ENCODE results near the gene PPP2R2C.

The PPP2R2C gene

DNA sequence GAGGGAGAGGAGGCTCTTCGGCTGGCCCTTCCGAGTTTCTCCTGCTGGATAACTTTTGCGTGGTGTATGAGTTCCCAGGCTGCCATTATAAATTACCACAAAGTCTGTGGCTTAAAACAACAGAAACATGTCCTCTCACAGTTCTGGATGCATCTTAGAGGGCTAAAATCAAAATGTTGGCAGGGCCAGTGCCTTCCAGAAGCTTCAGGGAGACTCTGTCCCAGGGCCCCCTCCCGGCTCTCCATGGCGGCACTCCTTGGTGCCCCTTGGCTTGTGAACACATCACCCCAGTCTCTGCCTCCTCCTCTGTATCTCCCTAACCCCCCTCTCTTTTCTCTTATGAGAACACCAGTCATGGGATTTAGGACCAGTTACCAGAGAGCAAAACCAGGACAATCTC is 23.3 kb upstream of the PPP2R2C start:
- no peak overlapping the region for H3K4me3 ChIP-seq (ENCODE audit: low read depth, low read length)
- no peaks in the 10 kb centered on the region for H3K27me3 ChIP-seq (ENCODE audit: control insufficient read depth, insufficient read depth, low read length)
- H3K36me3 ChIP-seq (ENCODE audit: control insufficient read depth, insufficient read depth, low read length): no peaks in the 10 kb centered on the region
- H3K27ac ChIP-seq: no peak overlapping the region
- no peak overlapping the region for H2AFZ ChIP-seq
- no peak for TF ChIP-seq CTCF (IDR thresholded peaks at IDR 0.05)
- no peak overlapping the region for H3K4me2 ChIP-seq (ENCODE audit: low read length)
- no peaks in the 10 kb centered on the region for H3K79me2 ChIP-seq
- H3K9ac ChIP-seq: no peak overlapping the region
- H3K9me3 ChIP-seq (ENCODE audit: control insufficient read depth, low read length): no peaks in the 10 kb centered on the region
- H3K4me1 ChIP-seq: no peaks in the 10 kb centered on the region

- Histone ChIP-seq H2AFZ (no peak overlapping the region), H3K27ac (no peak overlapping the region), H3K9me3 (ENCODE audit: control insufficient read depth, low read length) (no peaks in the 10 kb centered on the region), H3K4me1 (no peaks in the 10 kb centered on the region), H3K4me3 (ENCODE audit: low read depth, low read length) (no peak overlapping the region), H3K9ac (no peak overlapping the region), H3K36me3 (ENCODE audit: control insufficient read depth, insufficient read depth, low read length) (no peaks in the 10 kb centered on the region), H3K4me2 (ENCODE audit: low read length) (no peak overlapping the region), H3K27me3 (ENCODE audit: control insufficient read depth, insufficient read depth, low read length) (no peaks in the 10 kb centered on the region), H3K79me2 (no peaks in the 10 kb centered on the region)
- TF ChIP-seq CTCF (IDR thresholded peaks at IDR 0.05): no peak
These were observed 22.8 kb upstream of the PPP2R2C start for GRCh38 chr4:6495296-6495590.

- H3K9me3 ChIP-seq (ENCODE audit: control insufficient read depth, low read length): no peaks in the 10 kb centered on the region
- no peak overlapping the region for H2AFZ ChIP-seq
- no peak for TF ChIP-seq CTCF (IDR thresholded peaks at IDR 0.05)
- H3K9ac ChIP-seq: no peak overlapping the region
- H3K36me3 ChIP-seq (ENCODE audit: control insufficient read depth, insufficient read depth, low read length): no peaks in the 10 kb centered on the region
- H3K27me3 ChIP-seq (ENCODE audit: control insufficient read depth, insufficient read depth, low read length): no peaks in the 10 kb centered on the region
- no peaks in the 10 kb centered on the region for H3K79me2 ChIP-seq
- H3K4me1 ChIP-seq: no peaks in the 10 kb centered on the region
- H3K4me3 ChIP-seq (ENCODE audit: low read depth, low read length): no peak overlapping the region
- H3K27ac ChIP-seq: no peak overlapping the region
- H3K4me2 ChIP-seq (ENCODE audit: low read length): no peak overlapping the region
These were observed 22.2 kb upstream of the PPP2R2C start for GRCh38 chr4:6494431-6495295.

DNA sequence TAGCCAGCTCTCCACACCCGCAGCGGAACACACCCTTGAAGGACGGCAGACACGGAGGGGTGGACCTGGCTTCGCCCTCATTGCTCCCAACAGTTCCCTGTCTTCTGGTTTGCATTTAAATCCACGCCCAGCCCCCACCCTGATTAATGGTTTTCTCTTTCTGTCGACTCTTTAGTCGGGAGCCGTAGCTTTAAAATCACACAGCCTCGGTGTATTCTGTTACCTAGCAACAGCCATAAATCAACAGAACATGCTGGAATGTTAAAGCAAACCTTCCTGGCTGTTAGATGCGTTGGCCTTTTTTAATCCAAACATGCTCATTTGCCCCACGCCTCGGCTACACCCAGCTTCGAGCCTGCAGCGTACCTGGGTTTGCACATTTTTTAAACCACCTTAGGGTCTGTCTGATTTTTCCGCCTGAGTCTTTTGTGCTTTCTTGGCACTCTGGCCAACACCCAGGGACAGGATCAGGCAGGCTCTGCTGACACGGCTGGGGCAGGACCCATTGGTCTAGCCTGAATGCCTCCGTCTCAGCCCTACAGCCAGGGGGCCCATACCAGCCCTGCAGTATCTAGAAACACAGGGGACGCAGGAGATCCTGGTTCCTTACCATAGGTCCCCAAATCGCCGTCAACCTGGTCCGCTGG is 21.4 kb upstream of the PPP2R2C start:
- H3K27ac ChIP-seq: no peak overlapping the region
- H3K4me3 ChIP-seq (ENCODE audit: low read depth, low read length): no peak overlapping the region
- no peaks in the 10 kb centered on the region for H3K4me1 ChIP-seq

More for the DNA sequence above, 21.4 kb upstream of the PPP2R2C start:
- Histone ChIP-seq H3K9ac (no peak overlapping the region), H3K9me3 (ENCODE audit: control insufficient read depth, low read length) (no peaks in the 10 kb centered on the region), H3K4me2 (ENCODE audit: low read length) (no peak overlapping the region), H2AFZ (no peak overlapping the region), H3K79me2 (no peaks in the 10 kb centered on the region), H3K36me3 (ENCODE audit: control insufficient read depth, insufficient read depth, low read length) (no peaks in the 10 kb centered on the region), H3K27me3 (ENCODE audit: control insufficient read depth, insufficient read depth, low read length) (no peaks in the 10 kb centered on the region)
- TF ChIP-seq CTCF (IDR thresholded peaks at IDR 0.05): no peak

Data from parathyroid adenoma (tissue), 2 donors.